B cell (primary cell): Measurements from ENCODE around the gene GNG10. TPM values are rescaled to one million over a fixed set of nuclear protein-coding genes. Genes with fewer than 3 reads are reported as not detected.
"Not testable (repeated sequence)": the region's sequence is repeated elsewhere in the genome, so short reads cannot be mapped to it uniquely, and the experiment has no call there.

Source experiments
- ATAC-seq: fragments of 200-7000 bp; cut with Tn5 transposase; one replicate; pipeline ENCODE4 v1.10.0; 2021; ENCODE audit warnings: low read depth, mild to moderate bottlenecking, moderate number of reproducible peaks, moderate library complexity
- CTCF ChIA-PET: fragments of 350-600 bp; sonication (Branson Sonifier 250); formaldehyde crosslinking; loops from one replicate; lab custom pipeline; 2021; ENCODE audit warnings: antibody characterized with exemption, inconsistent platforms; lab: Charles Lee
- POLR2A ChIA-PET: fragments of 350-600 bp; sonication (Branson Sonifier 250); formaldehyde crosslinking; loops from one replicate; lab custom pipeline; 2021; ENCODE audit warnings: antibody characterized with exemption; lab: Charles Lee
- DNase-seq: peaks from one replicate; pipeline ENCODE4 v3.0.0; 2013
- H2AFZ ChIP-seq: 2 replicates; pipeline ENCODE4 v1.6.1; 2012; ENCODE audit warnings: mild to moderate bottlenecking, low read depth, low read length; ENCODE audit not compliant: insufficient read depth, poor library complexity, severe bottlenecking
- H3K27ac ChIP-seq, 2 donors: 1 replicate in 1 of 2; 2 replicates in 1 of 2; pipeline ENCODE4 v1.5.1; 2012 to 2013; ENCODE audit warnings: low read length in 2 of 2, mild to moderate bottlenecking in 2 of 2, moderate library complexity in 1 of 2
- H3K27me3 ChIP-seq, 4 experiments: fragments of 200-600 bp in 1 of 4; sonication (generic) in 1 of 4; replicated peaks in 1 of 4; 1 replicate in 2 of 4; 2 replicates in 2 of 4; pipeline versions ENCODE4 v1.6.1 to v1.7.0; 2013 to 2016; ENCODE audit warnings: low read length in 3 of 4, mild to moderate bottlenecking in 2 of 4, mixed read lengths in 1 of 4, moderate library complexity in 1 of 4; ENCODE audit not compliant: insufficient read depth in 4 of 4, control insufficient read depth in 3 of 4; ENCODE audit errors: control extremely low read depth in 1 of 4
- H3K36me3 ChIP-seq, 2 experiments: replicated peaks in 1 of 2; 1 replicate in 1 of 2; 2 replicates in 1 of 2; pipeline versions ENCODE4 v1.6.1 to v1.7.1; 2013; ENCODE audit warnings: low read length in 1 of 2; ENCODE audit not compliant: insufficient read depth in 2 of 2, control insufficient read depth in 1 of 2; ENCODE audit errors: control extremely low read depth in 1 of 2, extremely low read depth in 1 of 2
- H3K4me1 ChIP-seq, 2 donors: fragments of 200-600 bp in 1 of 2; sonication (generic) in 1 of 2; 1 replicate in 1 of 2; 2 replicates in 1 of 2; pipeline versions ENCODE4 v1.5.1 to v1.6.1; 2013 to 2017; ENCODE audit warnings: low read length in 2 of 2; ENCODE audit not compliant: control insufficient read depth in 2 of 2, insufficient read depth in 2 of 2
- H3K4me2 ChIP-seq: replicated peaks from 2 replicates; pipeline ENCODE3; 2012; ENCODE audit warnings: mild to moderate bottlenecking, low read depth, low read length; ENCODE audit not compliant: poor library complexity, severe bottlenecking
- H3K4me3 ChIP-seq, 5 experiments: fragments of 200-600 bp in 1 of 5; sonication (generic) in 1 of 5; 1 replicate in 3 of 5; 2 replicates in 2 of 5; pipeline versions ENCODE4 v1.5.1 to v1.7.0; 2011 to 2016; ENCODE audit warnings: low read length in 4 of 5, mild to moderate bottlenecking in 4 of 5, low read depth in 2 of 5, control low read depth in 1 of 5, moderate library complexity in 1 of 5; ENCODE audit not compliant: insufficient read depth in 1 of 5; ENCODE audit errors: control extremely low read depth in 1 of 5, extremely low read depth in 1 of 5
- H3K79me2 ChIP-seq: fragments of 200-600 bp; sonication (generic); one replicate; pipeline ENCODE4 v1.6.0; 2016; ENCODE audit warnings: low read length; ENCODE audit not compliant: control insufficient read depth, insufficient read depth
- H3K9ac ChIP-seq: fragments of 200-600 bp; sonication (generic); 2 replicates; pipeline ENCODE4 v1.6.1; 2017; ENCODE audit warnings: mild to moderate bottlenecking, low read length, moderate library complexity
- H3K9me3 ChIP-seq, 3 donors: one replicate each; pipeline versions ENCODE4 v1.6.1 to v1.7.1; 2013; ENCODE audit warnings: low read length in 2 of 3; ENCODE audit not compliant: control insufficient read depth in 2 of 3, insufficient read depth in 1 of 3; ENCODE audit errors: control extremely low read depth in 1 of 3
- H4K20me1 ChIP-seq: 2 replicates; pipeline ENCODE4 v1.6.0; 2012; ENCODE audit warnings: mild to moderate bottlenecking, low read length; ENCODE audit not compliant: insufficient read depth, control insufficient read depth, poor library complexity, severe bottlenecking
- H3K27ac Mint-ChIP-seq: one replicate; pipeline ENCODE4 v1.8.0; 2021; ENCODE audit warnings: mixed read lengths
- H3K27me3 Mint-ChIP-seq: one replicate; pipeline ENCODE4 v1.8.0; 2021; ENCODE audit warnings: mixed read lengths
- H3K4me1 Mint-ChIP-seq: one replicate; pipeline ENCODE4 v1.8.0; 2021; ENCODE audit warnings: mixed read lengths
- H3K4me3 Mint-ChIP-seq: one replicate; pipeline ENCODE4 v1.8.0; 2021; ENCODE audit warnings: mixed read lengths
- H3K9me3 Mint-ChIP-seq: one replicate; pipeline ENCODE4 v1.8.0; 2022; ENCODE audit warnings: mixed read lengths; ENCODE audit not compliant: insufficient read depth
- EZH2 ChIP-seq: IDR thresholded peaks from 2 replicates; pipeline ENCODE4 v1.6.1; 2012; ENCODE audit warnings: borderline replicate concordance, low read depth, mild to moderate bottlenecking, moderate library complexity, low read length; ENCODE audit not compliant: insufficient read depth, poor library complexity, severe bottlenecking
- WGBS: methylation state at CpG from one replicate; pipeline ENCODE4 v1.1.5; 2013; ENCODE audit warnings: missing lambda C conversion rate; ENCODE audit not compliant: insufficient coverage; 5-methylcytosine and 5-hydroxymethylcytosine counted together
- intact Hi-C: fragments of 100-400 bp; cut with micrococcal nuclease; formaldehyde crosslinking; loops from one replicate; pipeline ENCODE4 v1.10.0; 2022
- polyA plus RNA-seq: library from polyadenylated mRNA; depleted of rRNA; stranded (reverse); fragments of >200 nt; gene quantifications from 2 replicates; pipeline ENCODE4 v1.2.3, GENCODE V29; 2012
- total RNA-seq, 2 donors: library from RNA; stranded (reverse); fragments of 120-200 nt in 1 of 2; gene quantifications; 1 replicate in 1 of 2; 2 replicates in 1 of 2; pipeline versions ENCODE4 v1.2.3 to v1.2.4, GENCODE V29; 2013 to 2022
- TF ChIP-seq, protein P1 (sequence below): fragments of 200-600 bp; IDR thresholded peaks from one replicate; pipeline ENCODE4 v1.8.0; 2022; ENCODE audit warnings: antibody characterized with exemption, mild to moderate bottlenecking

GNG10 gene
- total and polyA plus RNA-seq, 2 donors (not counting 1 experiment from before 2014, with no cell fraction given): 7.2 to 10.6 TPM

DNA sequence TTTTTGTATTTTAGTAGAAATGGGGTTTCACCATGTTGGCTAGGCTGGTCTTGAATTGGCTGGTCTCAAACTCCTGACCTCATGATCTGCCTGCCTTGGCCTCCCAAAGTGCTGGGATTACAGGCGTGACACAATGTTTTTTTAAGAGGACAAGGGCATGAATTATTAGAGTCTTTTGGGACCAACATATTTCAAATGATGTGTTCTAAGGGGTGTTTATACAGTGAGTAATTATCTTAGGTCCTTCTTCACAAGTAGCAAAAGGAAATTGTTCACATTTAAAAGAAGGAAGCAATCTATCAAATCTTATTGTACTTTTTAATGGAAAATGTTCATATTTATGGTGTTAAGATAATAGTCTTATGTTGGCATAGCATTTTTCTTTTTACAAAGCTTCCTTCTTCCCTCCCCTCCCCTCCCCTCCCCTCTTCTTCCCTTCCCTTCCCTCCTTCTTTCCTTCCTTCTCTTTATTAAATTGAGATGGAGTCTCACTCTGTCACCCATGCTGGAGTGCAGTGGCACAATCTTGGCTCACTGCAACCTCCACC is 6.7 kb downstream of the GNG10 start:
- Histone ChIP-seq H3K79me2 (peaks cover 20% of the 10 kb centered on the region), H3K27me3 (no peaks in the 10 kb centered on the region), H2AFZ (no peak overlapping the region), H3K4me2 (no peak overlapping the region), H4K20me1 (peaks cover 6% of the 10 kb centered on the region), H3K4me3 (no peak overlapping the region), H3K27ac (no peak overlapping the region), H3K9ac (no peak overlapping the region), H3K36me3 (peaks cover 0 to 4% of the 10 kb centered on the region in 2 experiments), H3K4me1 (peaks cover 3 to 4% of the 10 kb centered on the region in 2 donors), H3K9me3 (no peaks in the 10 kb centered on the region)
- intact Hi-C loops: loop anchor here (10.0 kb wide), 1 partner anchor 1047 kb away; the partner anchor contains the start of gene INIP
- Mint-ChIP-seq H3K27me3 (no peaks in the 10 kb centered on the region), H3K27ac (no peak overlapping the region), H3K4me1 (peaks cover 5% of the 10 kb centered on the region), H3K4me3 (no peak overlapping the region), H3K9me3 (no peaks in the 10 kb centered on the region)
- POLR2A ChIA-PET: no interaction called here
- no peak for ATAC-seq
- 100% methylated on average over 1 of the region's 1 CpG for WGBS
- CTCF ChIA-PET: no interaction called here
- DNase-seq: no peak
- TF ChIP-seq, protein P1, sequence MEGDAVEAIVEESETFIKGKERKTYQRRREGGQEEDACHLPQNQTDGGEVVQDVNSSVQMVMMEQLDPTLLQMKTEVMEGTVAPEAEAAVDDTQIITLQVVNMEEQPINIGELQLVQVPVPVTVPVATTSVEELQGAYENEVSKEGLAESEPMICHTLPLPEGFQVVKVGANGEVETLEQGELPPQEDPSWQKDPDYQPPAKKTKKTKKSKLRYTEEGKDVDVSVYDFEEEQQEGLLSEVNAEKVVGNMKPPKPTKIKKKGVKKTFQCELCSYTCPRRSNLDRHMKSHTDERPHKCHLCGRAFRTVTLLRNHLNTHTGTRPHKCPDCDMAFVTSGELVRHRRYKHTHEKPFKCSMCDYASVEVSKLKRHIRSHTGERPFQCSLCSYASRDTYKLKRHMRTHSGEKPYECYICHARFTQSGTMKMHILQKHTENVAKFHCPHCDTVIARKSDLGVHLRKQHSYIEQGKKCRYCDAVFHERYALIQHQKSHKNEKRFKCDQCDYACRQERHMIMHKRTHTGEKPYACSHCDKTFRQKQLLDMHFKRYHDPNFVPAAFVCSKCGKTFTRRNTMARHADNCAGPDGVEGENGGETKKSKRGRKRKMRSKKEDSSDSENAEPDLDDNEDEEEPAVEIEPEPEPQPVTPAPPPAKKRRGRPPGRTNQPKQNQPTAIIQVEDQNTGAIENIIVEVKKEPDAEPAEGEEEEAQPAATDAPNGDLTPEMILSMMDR: no peak
- TF ChIP-seq EZH2: no peak

DNA sequence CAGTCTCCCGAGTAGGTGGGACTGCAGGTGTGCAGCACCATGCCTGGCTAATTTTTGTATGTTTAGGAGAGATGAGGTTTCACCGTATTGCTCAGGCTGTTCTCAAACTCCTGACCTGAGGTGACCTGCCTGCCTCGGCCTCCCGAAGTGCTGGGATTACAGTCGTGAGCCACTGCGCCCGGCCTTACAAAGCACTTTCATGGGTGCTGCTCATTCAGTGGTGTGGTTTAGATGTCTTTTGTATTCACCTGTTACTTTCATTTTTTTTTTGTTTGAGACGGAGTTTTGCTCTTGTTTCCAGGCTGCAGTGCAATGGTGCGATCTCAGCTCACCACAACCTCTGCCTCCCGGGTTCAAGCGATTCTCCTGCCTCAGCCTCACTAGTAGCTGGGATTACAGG is 7.2 kb downstream of the GNG10 start:
- H3K27me3 ChIP-seq, CTCF ChIA-PET, H3K4me3 Mint-ChIP-seq, DNase-seq, H3K36me3 ChIP-seq, H3K9ac ChIP-seq, H3K4me2 ChIP-seq, H3K27me3 Mint-ChIP-seq, H3K27ac Mint-ChIP-seq, H2AFZ ChIP-seq, H3K9me3 ChIP-seq, H3K4me1 Mint-ChIP-seq, H3K4me1 ChIP-seq, H4K20me1 ChIP-seq, H3K27ac ChIP-seq, H3K4me3 ChIP-seq, ATAC-seq, H3K9me3 Mint-ChIP-seq, POLR2A ChIA-PET: not testable (repeated sequence)
- intact Hi-C loops: loop anchor here (10.0 kb wide), 1 partner anchor 1046 kb away; the partner anchor contains the start of gene INIP
- peaks cover 15% of the 10 kb centered on the region for H3K79me2 ChIP-seq
- 90% methylated on average over 11 of the region's 11 CpGs for WGBS
